AG04449 (cell line): ENCODE results near the gene PPARD.

Experiments
- CTCF ChIA-PET: fragments of 350-600 bp; formaldehyde crosslinking; extraction: SDS; loops from one replicate; lab custom pipeline; 2021; ENCODE audit warnings: antibody characterized with exemption; lab: Yijun Ruan, JAX
- POLR2A ChIA-PET: fragments of 400-600, 350-600 bp; formaldehyde crosslinking; extraction: SDS; loops from one replicate; lab custom pipeline; 2020; ENCODE audit warnings: antibody characterized with exemption, inconsistent platforms; lab: Yijun Ruan, JAX
- DNase-seq: peaks from one replicate; pipeline ENCODE4 v3.0.0-alpha.2; 2010; ENCODE audit warnings: low read depth, low spot score
- H3K4me3 ChIP-seq: 2 replicates; pipeline ENCODE4 v1.5.1; 2011; ENCODE audit warnings: low read depth, mild to moderate bottlenecking, control low read depth, low read length
- TF ChIP-seq, protein P1 (sequence below): IDR thresholded peaks from one replicate; pipeline ENCODE4 v1.5.1; 2011; ENCODE audit warnings: mild to moderate bottlenecking, moderate library complexity, low read length, control low read depth, inconsistent platforms; ENCODE audit not compliant: insufficient read depth; ENCODE audit errors: missing control alignments

Gene PPARD

GRCh38 chr6:35468980-35469750 lies 126.8 kb downstream of the PPARD start:
- POLR2A ChIA-PET: interaction anchor here (0.8 to 2.8 kb wide), 7 partner anchors 9 to 127 kb away, joined by 3 to 12 read pairs (median 5); partner anchors contain the start of genes PPARD and TEAD3
- peak overlapping the region; percentile 94 for H3K4me3 ChIP-seq
- CTCF ChIA-PET: interaction anchor here (1.4 to 5.7 kb wide), 10 partner anchors 12 to 171 kb away, joined by 3 to 119 read pairs (median 8); partner anchors contain the start of genes DEF6, FANCE, PPARD and TEAD3
- DNase-seq: no peak
- TF ChIP-seq, protein P1, sequence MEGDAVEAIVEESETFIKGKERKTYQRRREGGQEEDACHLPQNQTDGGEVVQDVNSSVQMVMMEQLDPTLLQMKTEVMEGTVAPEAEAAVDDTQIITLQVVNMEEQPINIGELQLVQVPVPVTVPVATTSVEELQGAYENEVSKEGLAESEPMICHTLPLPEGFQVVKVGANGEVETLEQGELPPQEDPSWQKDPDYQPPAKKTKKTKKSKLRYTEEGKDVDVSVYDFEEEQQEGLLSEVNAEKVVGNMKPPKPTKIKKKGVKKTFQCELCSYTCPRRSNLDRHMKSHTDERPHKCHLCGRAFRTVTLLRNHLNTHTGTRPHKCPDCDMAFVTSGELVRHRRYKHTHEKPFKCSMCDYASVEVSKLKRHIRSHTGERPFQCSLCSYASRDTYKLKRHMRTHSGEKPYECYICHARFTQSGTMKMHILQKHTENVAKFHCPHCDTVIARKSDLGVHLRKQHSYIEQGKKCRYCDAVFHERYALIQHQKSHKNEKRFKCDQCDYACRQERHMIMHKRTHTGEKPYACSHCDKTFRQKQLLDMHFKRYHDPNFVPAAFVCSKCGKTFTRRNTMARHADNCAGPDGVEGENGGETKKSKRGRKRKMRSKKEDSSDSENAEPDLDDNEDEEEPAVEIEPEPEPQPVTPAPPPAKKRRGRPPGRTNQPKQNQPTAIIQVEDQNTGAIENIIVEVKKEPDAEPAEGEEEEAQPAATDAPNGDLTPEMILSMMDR: no peak

DNA sequence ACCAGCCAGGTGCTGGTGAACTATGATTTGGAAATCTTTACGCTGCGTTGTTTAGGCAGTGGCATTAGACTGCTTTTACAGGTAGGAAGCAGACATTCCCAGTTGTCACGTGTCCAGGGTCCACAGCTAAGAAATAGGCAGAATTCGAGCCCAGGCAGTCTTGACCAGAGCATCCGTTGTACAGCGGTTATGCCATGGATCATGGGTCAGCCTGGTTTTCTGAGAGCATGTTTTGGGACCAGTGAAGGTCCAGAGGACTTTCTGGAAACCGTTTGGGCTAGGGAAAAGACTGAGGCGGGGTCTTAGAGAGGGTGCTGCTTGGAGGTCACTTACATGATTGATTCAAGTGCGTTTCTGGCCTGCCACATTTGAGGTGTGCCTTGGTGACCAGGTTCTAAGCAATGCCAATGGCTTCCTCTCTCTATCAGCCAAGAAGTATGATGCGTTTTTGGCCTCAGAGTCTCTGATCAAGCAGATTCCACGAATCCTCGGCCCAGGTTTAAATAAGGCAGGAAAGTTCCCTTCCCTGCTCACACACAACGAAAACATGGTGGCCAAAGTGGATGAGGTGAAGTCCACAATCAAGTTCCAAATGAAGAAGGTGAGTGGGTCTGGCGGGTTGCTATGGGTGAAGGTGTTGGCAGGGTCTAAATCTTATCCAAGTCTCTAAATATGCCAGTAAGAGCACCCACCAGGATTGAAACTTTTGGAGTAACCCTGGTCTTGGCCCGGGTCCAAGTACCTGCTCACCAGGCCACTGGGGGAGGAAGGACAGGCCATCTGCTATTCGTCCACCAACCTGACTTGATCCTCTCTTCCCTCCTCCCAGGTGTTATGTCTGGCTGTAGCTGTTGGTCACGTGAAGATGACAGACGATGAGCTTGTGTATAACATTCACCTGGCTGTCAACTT lies 127.6 kb downstream of the PPARD start:
- ChIA-PET CTCF (interaction anchor here (1.5 to 5.6 kb wide), 4 partner anchors 12 to 127 kb away, joined by 3 to 68 read pairs (median 6); partner anchors contain the start of gene PPARD), POLR2A (interaction anchor here (0.7 to 2.8 kb wide), 7 partner anchors 8 to 116 kb away, joined by 3 to 22 read pairs (median 12); partner anchors contain the start of gene TEAD3)
- no peak for DNase-seq
- TF ChIP-seq, protein P1: no peak
- H3K4me3 ChIP-seq: peak overlapping the region; percentile 94

- no peak for DNase-seq
- peak overlapping the region; percentile 94 for H3K4me3 ChIP-seq
- TF ChIP-seq, protein P1: no peak
- ChIA-PET POLR2A (interaction anchor here (0.6 to 2.8 kb wide), 6 partner anchors 10 to 116 kb away, joined by 3 to 22 read pairs (median 12); partner anchors contain the start of gene TEAD3), CTCF (interaction anchor here (1.6 to 2.0 kb wide), 3 partner anchors 16 to 129 kb away, joined by 5 to 10 read pairs (median 7); no protein-coding TSS in a partner anchor)
These were observed 128.3 kb downstream of the PPARD start for GRCh38 chr6:35470663-35471120.

GRCh38 chr6:35471836-35472345 lies 129.5 kb downstream of the PPARD start:
- ChIA-PET POLR2A (interaction anchor here (0.9 to 2.8 kb wide), 8 partner anchors 9 to 213 kb away, joined by 3 to 22 read pairs (median 8); partner anchors contain the start of genes FANCE, TEAD3 and ZNF76), CTCF (interaction anchor here (0.8 to 2.0 kb wide), 7 partner anchors 9 to 265 kb away, joined by 3 to 10 read pairs (median 5); partner anchors contain the start of gene ARMC12)
- no peak for DNase-seq
- no peak overlapping the region; the same call in 1 of the 2 replicates for H3K4me3 ChIP-seq
- TF ChIP-seq, protein P1: no peak

GRCh38 chr6:35473075-35473849 lies 130.9 kb downstream of the PPARD start:
- no peak overlapping the region for H3K4me3 ChIP-seq
- ChIA-PET CTCF (interaction anchor here (1.1 to 1.4 kb wide), 3 partner anchors 9 to 263 kb away, joined by 4 to 6 read pairs (median 6); partner anchors contain the start of gene ARMC12), POLR2A (interaction anchor here (0.7 to 2.8 kb wide), 9 partner anchors 8 to 24 kb away, joined by 3 to 13 read pairs (median 4); partner anchors contain the start of genes FANCE and TEAD3)
- DNase-seq: no peak
- TF ChIP-seq, protein P1: no peak
